ENCODE results near the gene ZNF708. TPM values are rescaled to one million over a fixed set of nuclear protein-coding genes. Genes with fewer than 3 reads are reported as not detected.
"Not testable (repeated sequence)": the region's sequence is repeated elsewhere in the genome, so short reads cannot be mapped to it uniquely, and the experiment has no call there.

ZNF708 gene
- total RNA-seq, 4 donors from 2014 or later = 25.1 to 47.2 (median 32.1) TPM

- TF ChIP-seq POLR2A (IDR thresholded peaks at IDR 0.05) (no peak), CTCF (IDR thresholded peaks at IDR 0.05) (no peak)
- Histone ChIP-seq H3K27me3 (no peaks in the 10 kb centered on the region), H3K4me1 (no peaks in the 10 kb centered on the region), H3K27ac (no peak overlapping the region), H3K9me3 (no peaks in the 10 kb centered on the region), H3K4me3 (replicated peaks in 1 of 3) (no peak overlapping the region), H3K36me3 (peaks cover 0 to 6% of the 10 kb centered on the region in 2 donors)
- intact Hi-C loops (cut with DNase I) = no loop called here
- DNase-seq = no peak
- WGBS, 2 donors = 89% methylated on average over 4 of the region's 4 CpGs
Measured at GRCh38 chr19:21321996-21322395, 7.2 kb downstream of the ZNF708 start.

- Histone ChIP-seq H3K9me3 (no peaks in the 10 kb centered on the region), H3K27ac (no peak overlapping the region), H3K4me3 (replicated peaks in 1 of 3) (no peak overlapping the region), H3K4me1 (no peaks in the 10 kb centered on the region), H3K27me3 (no peaks in the 10 kb centered on the region), H3K36me3 (peaks cover 0 to under 1% of the 10 kb centered on the region in 2 donors)
- intact Hi-C loops (cut with DNase I) = no loop called here
- TF ChIP-seq POLR2A (IDR thresholded peaks at IDR 0.05) = no peak
- TF ChIP-seq CTCF (IDR thresholded peaks at IDR 0.05) = no peak
- no peak for DNase-seq
- 75 to 91% methylated on average over 4 of the region's 4 CpGs for WGBS, 2 donors
Measured at GRCh38 chr19:21321134-21321533, 8.1 kb downstream of the ZNF708 start.

- no peak for DNase-seq
- intact Hi-C loops (cut with DNase I) = no loop called here
- Histone ChIP-seq H3K9me3 (no peaks in the 10 kb centered on the region), H3K4me3 (replicated peaks in 1 of 3) (no peak overlapping the region), H3K27ac (no peak overlapping the region), H3K4me1 (no peaks in the 10 kb centered on the region), H3K36me3 (no peaks in the 10 kb centered on the region), H3K27me3 (no peaks in the 10 kb centered on the region)
- WGBS, 2 donors = 47 to 89% methylated on average over 1 of the region's 1 CpG
- TF ChIP-seq POLR2A (IDR thresholded peaks at IDR 0.05) = no peak
- no peak for TF ChIP-seq CTCF (IDR thresholded peaks at IDR 0.05)
Measured at GRCh38 chr19:21317821-21318220, 11.4 kb downstream of the ZNF708 start.

GRCh38 chr19:21314676-21315075 is 14.5 kb downstream of the ZNF708 start:
- no peak for DNase-seq
- intact Hi-C loops (cut with DNase I) = no loop called here
- no peak overlapping the region for H3K27ac ChIP-seq
- no peak overlapping the region for H3K4me3 ChIP-seq (replicated peaks in 1 of 3)
- peaks cover 0 to 4% of the 10 kb centered on the region in 2 donors for H3K4me1 ChIP-seq
- TF ChIP-seq POLR2A (IDR thresholded peaks at IDR 0.05) = no peak
- TF ChIP-seq CTCF (IDR thresholded peaks at IDR 0.05) = no peak
- H3K36me3 ChIP-seq = no peaks in the 10 kb centered on the region
- 77 to 89% methylated on average over 1 of the region's 1 CpG for WGBS, 2 donors
- H3K27me3 ChIP-seq = no peaks in the 10 kb centered on the region
- no peaks in the 10 kb centered on the region for H3K9me3 ChIP-seq

- H3K36me3 ChIP-seq; H3K4me3 ChIP-seq (replicated peaks in 1 of 3); DNase-seq; H3K27me3 ChIP-seq; H3K4me1 ChIP-seq; H3K9me3 ChIP-seq; H3K27ac ChIP-seq; intact Hi-C loops (cut with DNase I): not testable (repeated sequence)
- 96 to 100% methylated on average over 2 of the region's 2 CpGs for WGBS, 2 donors
Measured at GRCh38 chr19:21312807-21313206, 16.4 kb downstream of the ZNF708 start.

- TF ChIP-seq CTCF (IDR thresholded peaks at IDR 0.05) (no peak), POLR2A (IDR thresholded peaks at IDR 0.05) (no peak)
- 96 to 97% methylated on average over 2 of the region's 2 CpGs for WGBS, 2 donors
- Histone ChIP-seq H3K9me3 (no peaks in the 10 kb centered on the region), H3K4me3 (replicated peaks in 1 of 3) (no peak overlapping the region), H3K4me1 (peaks cover 0 to 4% of the 10 kb centered on the region in 2 donors), H3K27me3 (no peaks in the 10 kb centered on the region), H3K36me3 (peaks cover 0 to 17% of the 10 kb centered on the region in 2 donors), H3K27ac (no peak overlapping the region)
- intact Hi-C loops (cut with DNase I) = no loop called here
- DNase-seq = no peak
Measured at GRCh38 chr19:21308773-21309172, 20.4 kb downstream of the ZNF708 start.

GRCh38 chr19:21306881-21307479 is 22.2 kb downstream of the ZNF708 start:
- H3K27me3 ChIP-seq; H3K9me3 ChIP-seq; H3K4me1 ChIP-seq; DNase-seq; H3K4me3 ChIP-seq (replicated peaks in 1 of 3); intact Hi-C loops (cut with DNase I); H3K27ac ChIP-seq: not testable (repeated sequence)
- WGBS, 2 donors = 87 to 98% methylated on average over 3 of the region's 3 CpGs
- H3K36me3 ChIP-seq = peaks cover under 1 to 21% of the 10 kb centered on the region in 2 donors

GRCh38 chr19:21293768-21294167 is 35.4 kb downstream of the ZNF708 start:
- H3K27me3 ChIP-seq; H3K9me3 ChIP-seq; H3K4me1 ChIP-seq; intact Hi-C loops (cut with DNase I); H3K27ac ChIP-seq; DNase-seq; H3K4me3 ChIP-seq (replicated peaks in 1 of 3): not testable (repeated sequence)
- WGBS, 2 donors = 94 to 100% methylated on average over 1 of the region's 1 CpG
- H3K36me3 ChIP-seq = peaks cover 11 to 14% of the 10 kb centered on the region in 2 donors
